ENCODE data around the gene ARRDC3.

DNA sequence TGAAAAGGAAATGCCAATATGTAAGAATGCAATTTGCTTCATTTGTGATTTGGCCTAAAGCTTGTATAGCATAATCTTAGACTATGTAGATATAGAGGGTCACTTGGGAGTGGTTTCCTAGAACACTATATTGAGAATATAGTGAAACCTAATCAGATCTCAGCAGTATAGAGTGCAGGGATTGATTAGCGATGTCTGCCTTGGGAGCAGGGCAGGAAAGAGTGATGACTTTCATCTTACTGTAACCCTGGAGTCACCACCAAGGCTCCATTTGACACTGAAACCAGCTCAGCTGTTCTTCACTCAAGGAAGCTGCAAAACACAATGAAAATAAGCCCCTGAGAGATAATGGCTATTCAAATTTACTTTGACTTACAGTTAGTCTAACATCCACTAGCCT is 26.2 kb upstream of the ARRDC3 start:
- TF ChIP-seq CTCF (IDR thresholded peaks at IDR 0.05; ENCODE audit: poor library complexity, severe bottlenecking) (no peak), EP300 (conservative IDR thresholded peaks at IDR 0.05; ENCODE audit: poor library complexity, severe bottlenecking) (no peak), RAD21 (conservative IDR thresholded peaks at IDR 0.05) (no peak), EZH2 (IDR thresholded peaks at IDR 0.05; ENCODE audit: borderline replicate concordance, insufficient read depth, low read length, poor library complexity, severe bottlenecking) (no peak), POLR2AphosphoS5 (IDR thresholded peaks at IDR 0.05) (no peak), REST (IDR thresholded peaks at IDR 0.05; ENCODE audit: borderline replicate concordance) (no peak), SMC3 (conservative IDR thresholded peaks at IDR 0.05; ENCODE audit: poor library complexity) (no peak)

Data from neural cell (in vitro differentiated cells).